DND-41 (cell line): ENCODE data around the gene ROBO2.

Experiments used
- EZH2 ChIP-seq: IDR thresholded peaks from 3 replicates; pipeline ENCODE4 v1.6.1; 2012; ENCODE audit warnings: borderline replicate concordance, low read depth, mild to moderate bottlenecking, moderate library complexity, low read length, inconsistent platforms; ENCODE audit not compliant: severe bottlenecking
- TF ChIP-seq, protein P1 (sequence below): IDR thresholded peaks from 2 replicates; pipeline ENCODE4 v1.5.1; 2012; ENCODE audit warnings: borderline replicate concordance, low read length, moderate library complexity, mild to moderate bottlenecking; ENCODE audit not compliant: poor library complexity, severe bottlenecking; ENCODE audit errors: extremely low read depth

DNA sequence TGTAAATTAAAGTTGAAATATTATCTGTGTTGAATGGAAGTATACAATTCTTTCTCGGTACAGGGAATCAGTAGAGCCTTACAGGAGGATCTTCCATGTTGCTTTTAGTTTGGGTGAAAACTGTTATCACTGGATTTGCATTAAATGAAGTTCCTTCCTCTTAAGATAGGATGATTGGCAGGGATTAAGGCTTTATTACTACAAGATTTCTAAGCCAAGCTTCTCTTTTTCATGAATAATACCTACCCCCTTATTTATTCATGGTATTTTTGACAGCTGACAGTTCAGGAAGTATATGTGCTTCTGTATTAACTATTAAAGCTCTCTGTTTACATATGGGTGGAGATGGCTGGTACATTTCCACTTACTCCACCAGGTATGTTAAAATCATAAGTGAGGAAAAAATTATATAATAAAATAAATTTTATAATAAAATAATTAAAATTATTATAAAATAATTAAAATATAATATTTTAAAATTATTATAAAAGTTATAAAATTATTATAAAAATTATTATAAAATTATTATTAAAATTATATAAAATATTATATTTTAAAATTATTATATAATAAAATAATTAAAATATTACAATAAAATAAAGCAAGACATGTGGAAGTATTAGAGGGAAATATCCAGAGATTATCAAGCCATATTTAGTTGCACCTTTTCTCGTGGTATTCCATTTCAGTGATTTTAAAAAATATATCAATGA is 332.9 kb downstream of the ROBO2 start:
- TF ChIP-seq, protein P1, sequence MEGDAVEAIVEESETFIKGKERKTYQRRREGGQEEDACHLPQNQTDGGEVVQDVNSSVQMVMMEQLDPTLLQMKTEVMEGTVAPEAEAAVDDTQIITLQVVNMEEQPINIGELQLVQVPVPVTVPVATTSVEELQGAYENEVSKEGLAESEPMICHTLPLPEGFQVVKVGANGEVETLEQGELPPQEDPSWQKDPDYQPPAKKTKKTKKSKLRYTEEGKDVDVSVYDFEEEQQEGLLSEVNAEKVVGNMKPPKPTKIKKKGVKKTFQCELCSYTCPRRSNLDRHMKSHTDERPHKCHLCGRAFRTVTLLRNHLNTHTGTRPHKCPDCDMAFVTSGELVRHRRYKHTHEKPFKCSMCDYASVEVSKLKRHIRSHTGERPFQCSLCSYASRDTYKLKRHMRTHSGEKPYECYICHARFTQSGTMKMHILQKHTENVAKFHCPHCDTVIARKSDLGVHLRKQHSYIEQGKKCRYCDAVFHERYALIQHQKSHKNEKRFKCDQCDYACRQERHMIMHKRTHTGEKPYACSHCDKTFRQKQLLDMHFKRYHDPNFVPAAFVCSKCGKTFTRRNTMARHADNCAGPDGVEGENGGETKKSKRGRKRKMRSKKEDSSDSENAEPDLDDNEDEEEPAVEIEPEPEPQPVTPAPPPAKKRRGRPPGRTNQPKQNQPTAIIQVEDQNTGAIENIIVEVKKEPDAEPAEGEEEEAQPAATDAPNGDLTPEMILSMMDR: no peak
- no peak for TF ChIP-seq EZH2
